ENCODE measurements around the gene FGFRL1.
"Not testable (repeated sequence)": the region's sequence is repeated elsewhere in the genome, so short reads cannot be mapped to it uniquely, and the experiment has no call there.

Gene FGFRL1

GRCh38 chr4:973431-974397 is 37.7 kb upstream of the FGFRL1 start, which contains the start of gene DGKQ:
TSS of gene DGKQ (minus strand) at chr4:973569. CDS start at chr4:973482, 87 bp downstream.
- TF ChIP-seq CTCF (IDR thresholded peaks at IDR 0.05; ENCODE audit: low read depth, low read length) = no peak
- Histone ChIP-seq H3K27me3 (ENCODE audit: insufficient read depth, low read depth, severe bottlenecking) (no peaks in the 10 kb centered on the region), H3K27ac (no peak within 1 kb of the TSS), H3K9me3 (ENCODE audit: severe bottlenecking) (peaks cover 13% of the 10 kb centered on the region), H3K4me3 (ENCODE audit: low read depth, low read length) (peak within 1 kb of the TSS; percentile 65), H3K36me3 (no peaks in the 10 kb centered on the region)
- DNase-seq = peak; percentile 70

DNA sequence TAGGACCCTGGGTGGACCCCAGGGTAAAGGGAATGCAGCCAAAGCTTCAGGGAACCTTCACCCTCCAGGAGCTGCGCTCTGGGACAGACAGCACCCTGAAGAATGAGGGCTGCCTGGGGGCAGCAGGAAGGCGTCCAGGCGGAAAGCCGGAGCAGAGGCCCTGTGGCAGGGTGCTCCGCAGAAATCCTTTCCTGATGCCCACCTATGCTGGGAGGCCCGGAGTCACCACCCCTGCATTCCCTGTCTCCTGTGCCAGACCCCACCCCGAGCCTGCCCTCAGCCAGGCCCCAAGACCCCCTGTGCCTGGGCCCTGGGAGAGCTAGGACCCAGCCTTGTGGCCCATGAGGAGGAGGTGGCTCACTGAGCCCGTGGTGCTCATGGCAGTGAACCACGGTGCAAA is 36.8 kb upstream of the FGFRL1 start:
- Histone ChIP-seq H3K36me3 (no peaks in the 10 kb centered on the region), H3K27ac (no peak overlapping the region), H3K9me3 (ENCODE audit: severe bottlenecking) (peaks cover 13% of the 10 kb centered on the region), H3K4me3 (ENCODE audit: low read depth, low read length) (no peak overlapping the region), H3K27me3 (ENCODE audit: insufficient read depth, low read depth, severe bottlenecking) (no peaks in the 10 kb centered on the region)
- TF ChIP-seq CTCF (IDR thresholded peaks at IDR 0.05; ENCODE audit: low read depth, low read length) = no peak
- DNase-seq = no peak

GRCh38 chr4:976016-976415 is 35.4 kb upstream of the FGFRL1 start:
- not testable (repeated sequence) for H3K27ac ChIP-seq; H3K4me3 ChIP-seq (ENCODE audit: low read depth, low read length); H3K36me3 ChIP-seq; H3K27me3 ChIP-seq (ENCODE audit: insufficient read depth, low read depth, severe bottlenecking); DNase-seq
- peaks cover 13% of the 10 kb centered on the region for H3K9me3 ChIP-seq (ENCODE audit: severe bottlenecking)

DNA sequence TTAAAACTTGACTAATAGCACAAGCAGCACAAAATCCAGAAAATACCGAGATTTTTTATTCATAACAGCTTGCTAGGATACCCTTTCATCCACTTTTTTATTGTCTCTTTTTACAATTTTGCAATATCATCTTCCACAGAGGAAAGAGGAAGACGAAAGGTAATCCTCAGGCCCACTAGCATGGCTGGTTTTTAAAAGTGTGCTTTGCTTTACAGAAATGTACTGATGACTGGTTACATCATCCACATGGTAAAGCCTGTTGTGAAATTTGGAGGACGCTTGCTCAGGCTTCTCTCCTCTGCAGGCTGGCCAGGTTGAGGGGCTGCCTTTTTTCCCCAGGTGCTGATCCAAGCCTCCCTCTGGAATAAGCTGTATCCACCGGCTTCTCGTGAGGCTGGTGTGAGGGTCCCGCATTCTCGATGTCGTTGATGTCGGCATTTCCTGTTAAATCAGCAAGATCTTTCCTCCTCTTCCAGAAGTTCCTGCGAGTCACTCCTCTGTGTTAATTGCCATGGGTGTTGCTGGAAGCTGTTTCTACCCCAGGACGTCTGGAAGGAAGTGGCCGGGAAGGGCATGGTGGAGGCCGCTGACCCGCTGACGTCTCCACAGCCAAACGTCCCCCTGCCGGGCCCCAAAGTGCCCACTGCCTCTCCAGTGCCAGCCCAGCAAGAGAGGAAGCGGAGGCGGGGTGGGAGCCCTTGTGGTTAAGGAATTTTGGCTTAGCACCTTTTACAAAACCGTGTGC is 32.3 kb upstream of the FGFRL1 start:
- no peak overlapping the region for H3K27ac ChIP-seq
- no peak for DNase-seq
- peaks cover 7% of the 10 kb centered on the region for H3K9me3 ChIP-seq (ENCODE audit: severe bottlenecking)
- no peaks in the 10 kb centered on the region for H3K36me3 ChIP-seq
- TF ChIP-seq CTCF (IDR thresholded peaks at IDR 0.05; ENCODE audit: low read depth, low read length) = no peak
- no peaks in the 10 kb centered on the region for H3K27me3 ChIP-seq (ENCODE audit: insufficient read depth, low read depth, severe bottlenecking)
- no peak overlapping the region for H3K4me3 ChIP-seq (ENCODE audit: low read depth, low read length)

- no peaks in the 10 kb centered on the region for H3K36me3 ChIP-seq
- no peak overlapping the region; the same call in 1 of the 2 replicates for H3K27ac ChIP-seq
- no peak for DNase-seq
- no peak for TF ChIP-seq CTCF (IDR thresholded peaks at IDR 0.05; ENCODE audit: low read depth, low read length)
- no peaks in the 10 kb centered on the region for H3K9me3 ChIP-seq (ENCODE audit: severe bottlenecking)
- no peak overlapping the region for H3K4me3 ChIP-seq (ENCODE audit: low read depth, low read length)
- no peaks in the 10 kb centered on the region for H3K27me3 ChIP-seq (ENCODE audit: insufficient read depth, low read depth, severe bottlenecking)
Measured at GRCh38 chr4:982291-982690, 29.1 kb upstream of the FGFRL1 start.

- no peaks in the 10 kb centered on the region for H3K9me3 ChIP-seq (ENCODE audit: severe bottlenecking)
- no peak for DNase-seq
- H3K27me3 ChIP-seq (ENCODE audit: insufficient read depth, low read depth, severe bottlenecking) = no peaks in the 10 kb centered on the region
- no peak for TF ChIP-seq CTCF (IDR thresholded peaks at IDR 0.05; ENCODE audit: low read depth, low read length)
- peak overlapping the region; percentile 41 for H3K27ac ChIP-seq
- no peak overlapping the region for H3K4me3 ChIP-seq (ENCODE audit: low read depth, low read length)
- H3K36me3 ChIP-seq = no peaks in the 10 kb centered on the region
Measured at GRCh38 chr4:982814-983213, 28.6 kb upstream of the FGFRL1 start.
